ENCODE data around the gene MYO15A.

MYO15A gene

GRCh38 chr17:18205861-18206260 lies 97.3 kb downstream of the MYO15A start:
- H3K4me2 ChIP-seq (ENCODE audit: insufficient read depth, low read length), result no peak overlapping the region
- H4K20me1 ChIP-seq (ENCODE audit: insufficient read depth, low read length), result peaks cover 68% of the 10 kb centered on the region
- peaks cover 88% of the 10 kb centered on the region for H3K36me3 ChIP-seq (ENCODE audit: insufficient read depth, low read length)
- no peaks in the 10 kb centered on the region for H3K9me3 ChIP-seq (ENCODE audit: insufficient read depth, low read length, severe bottlenecking)
- H3K9ac ChIP-seq (ENCODE audit: low read depth, low read length), result no peak overlapping the region
- TF ChIP-seq CTCF (IDR thresholded peaks at IDR 0.05; ENCODE audit: borderline replicate concordance, extremely low read depth, low read length, poor library complexity, severe bottlenecking) (no peak), EZH2 (IDR thresholded peaks at IDR 0.05; ENCODE audit: borderline replicate concordance, low read depth, low read length, severe bottlenecking) (no peak)
- no peak overlapping the region for H3K4me3 ChIP-seq (ENCODE audit: low read depth in 1 of 2, low read length in 2 of 2)
- no peaks in the 10 kb centered on the region for H3K4me1 ChIP-seq (ENCODE audit: insufficient read depth, low read length)
- H2AFZ ChIP-seq (ENCODE audit: low read depth, low read length), result no peak overlapping the region
- H3K27ac ChIP-seq (ENCODE audit: low read length), result no peak overlapping the region
- ATAC-seq (ENCODE audit: insufficient read depth, low read depth), result no peak
- H3K79me2 ChIP-seq (ENCODE audit: insufficient read depth, low read length), result peaks cover 42% of the 10 kb centered on the region
- H3K27me3 ChIP-seq (ENCODE audit: insufficient read depth, low read length, poor library complexity), result no peaks in the 10 kb centered on the region
- no peak for DNase-seq

GRCh38 chr17:18206962-18207361 lies 98.4 kb downstream of the MYO15A start:
- H2AFZ ChIP-seq (ENCODE audit: low read depth, low read length), result no peak overlapping the region
- H3K79me2 ChIP-seq (ENCODE audit: insufficient read depth, low read length), result peaks cover 32% of the 10 kb centered on the region
- no peak overlapping the region for H3K9ac ChIP-seq (ENCODE audit: low read depth, low read length)
- H3K27ac ChIP-seq (ENCODE audit: low read length), result no peak overlapping the region
- no peak overlapping the region for H3K4me2 ChIP-seq (ENCODE audit: insufficient read depth, low read length)
- H3K9me3 ChIP-seq (ENCODE audit: insufficient read depth, low read length, severe bottlenecking), result no peaks in the 10 kb centered on the region
- H3K27me3 ChIP-seq (ENCODE audit: insufficient read depth, low read length, poor library complexity), result no peaks in the 10 kb centered on the region
- H3K4me3 ChIP-seq (ENCODE audit: low read depth in 1 of 2, low read length in 2 of 2), result no peak overlapping the region
- ATAC-seq (ENCODE audit: insufficient read depth, low read depth) (no peak), DNase-seq (no peak)
- TF ChIP-seq EZH2 (IDR thresholded peaks at IDR 0.05; ENCODE audit: borderline replicate concordance, low read depth, low read length, severe bottlenecking), result no peak
- TF ChIP-seq CTCF (IDR thresholded peaks at IDR 0.05; ENCODE audit: borderline replicate concordance, extremely low read depth, low read length, poor library complexity, severe bottlenecking), result no peak
- no peaks in the 10 kb centered on the region for H3K4me1 ChIP-seq (ENCODE audit: insufficient read depth, low read length)
- peaks cover 64% of the 10 kb centered on the region for H4K20me1 ChIP-seq (ENCODE audit: insufficient read depth, low read length)
- H3K36me3 ChIP-seq (ENCODE audit: insufficient read depth, low read length), result peaks cover 82% of the 10 kb centered on the region

GRCh38 chr17:18208092-18208491 lies 99.5 kb downstream of the MYO15A start:
- no peak overlapping the region for H2AFZ ChIP-seq (ENCODE audit: low read depth, low read length)
- no peaks in the 10 kb centered on the region for H3K9me3 ChIP-seq (ENCODE audit: insufficient read depth, low read length, severe bottlenecking)
- DNase-seq (no peak), ATAC-seq (ENCODE audit: insufficient read depth, low read depth) (no peak)
- H3K9ac ChIP-seq (ENCODE audit: low read depth, low read length), result no peak overlapping the region
- H3K4me1 ChIP-seq (ENCODE audit: insufficient read depth, low read length), result no peaks in the 10 kb centered on the region
- TF ChIP-seq CTCF (IDR thresholded peaks at IDR 0.05; ENCODE audit: borderline replicate concordance, extremely low read depth, low read length, poor library complexity, severe bottlenecking), result no peak
- TF ChIP-seq EZH2 (IDR thresholded peaks at IDR 0.05; ENCODE audit: borderline replicate concordance, low read depth, low read length, severe bottlenecking), result no peak
- H3K79me2 ChIP-seq (ENCODE audit: insufficient read depth, low read length), result peaks cover 23% of the 10 kb centered on the region
- peaks cover 76% of the 10 kb centered on the region for H3K36me3 ChIP-seq (ENCODE audit: insufficient read depth, low read length)
- no peak overlapping the region for H3K4me2 ChIP-seq (ENCODE audit: insufficient read depth, low read length)
- H3K27me3 ChIP-seq (ENCODE audit: insufficient read depth, low read length, poor library complexity), result no peaks in the 10 kb centered on the region
- no peak overlapping the region for H3K4me3 ChIP-seq (ENCODE audit: low read depth in 1 of 2, low read length in 2 of 2)
- peaks cover 56% of the 10 kb centered on the region for H4K20me1 ChIP-seq (ENCODE audit: insufficient read depth, low read length)
- no peak overlapping the region for H3K27ac ChIP-seq (ENCODE audit: low read length)
